GM12865 (cell line): ENCODE data around the gene TIAM2.

ENCODE experiments used
- DNase-seq: peaks from one replicate; pipeline ENCODE4 v3.0.0; 2010; ENCODE audit warnings: low read depth
- H3K4me3 ChIP-seq: 2 replicates; pipeline ENCODE4 v1.5.1; 2011; ENCODE audit warnings: mild to moderate bottlenecking, low read depth, low read length, control low read depth
- TF ChIP-seq, protein P1 (sequence below): IDR thresholded peaks from 2 replicates; pipeline ENCODE4 v1.5.1; 2011; ENCODE audit warnings: low read length, control low read depth, low read depth, inconsistent platforms; ENCODE audit not compliant: insufficient read depth; ENCODE audit errors: missing control alignments

The TIAM2 gene

DNA sequence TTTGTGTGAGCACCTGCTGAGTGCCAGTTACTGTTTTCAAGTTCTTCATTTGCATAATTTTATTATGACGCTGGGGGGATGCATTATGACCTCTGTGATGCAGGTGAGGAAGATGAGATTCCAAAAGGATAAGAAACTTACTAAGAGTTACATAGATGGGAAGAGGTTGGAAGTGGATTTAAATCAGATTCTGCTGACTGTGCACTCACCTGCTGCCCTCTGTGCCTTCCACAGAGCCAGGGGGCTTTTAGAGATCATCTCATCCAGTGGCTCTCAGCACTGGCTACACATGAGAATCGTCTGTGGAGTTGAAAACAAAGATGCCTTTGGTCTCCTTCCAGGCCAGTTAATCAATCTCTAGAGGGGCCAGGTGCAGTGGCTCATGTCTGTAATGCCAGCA is 47.9 kb downstream of the TIAM2 start:
- TF ChIP-seq, protein P1, sequence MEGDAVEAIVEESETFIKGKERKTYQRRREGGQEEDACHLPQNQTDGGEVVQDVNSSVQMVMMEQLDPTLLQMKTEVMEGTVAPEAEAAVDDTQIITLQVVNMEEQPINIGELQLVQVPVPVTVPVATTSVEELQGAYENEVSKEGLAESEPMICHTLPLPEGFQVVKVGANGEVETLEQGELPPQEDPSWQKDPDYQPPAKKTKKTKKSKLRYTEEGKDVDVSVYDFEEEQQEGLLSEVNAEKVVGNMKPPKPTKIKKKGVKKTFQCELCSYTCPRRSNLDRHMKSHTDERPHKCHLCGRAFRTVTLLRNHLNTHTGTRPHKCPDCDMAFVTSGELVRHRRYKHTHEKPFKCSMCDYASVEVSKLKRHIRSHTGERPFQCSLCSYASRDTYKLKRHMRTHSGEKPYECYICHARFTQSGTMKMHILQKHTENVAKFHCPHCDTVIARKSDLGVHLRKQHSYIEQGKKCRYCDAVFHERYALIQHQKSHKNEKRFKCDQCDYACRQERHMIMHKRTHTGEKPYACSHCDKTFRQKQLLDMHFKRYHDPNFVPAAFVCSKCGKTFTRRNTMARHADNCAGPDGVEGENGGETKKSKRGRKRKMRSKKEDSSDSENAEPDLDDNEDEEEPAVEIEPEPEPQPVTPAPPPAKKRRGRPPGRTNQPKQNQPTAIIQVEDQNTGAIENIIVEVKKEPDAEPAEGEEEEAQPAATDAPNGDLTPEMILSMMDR = no peak

DNA sequence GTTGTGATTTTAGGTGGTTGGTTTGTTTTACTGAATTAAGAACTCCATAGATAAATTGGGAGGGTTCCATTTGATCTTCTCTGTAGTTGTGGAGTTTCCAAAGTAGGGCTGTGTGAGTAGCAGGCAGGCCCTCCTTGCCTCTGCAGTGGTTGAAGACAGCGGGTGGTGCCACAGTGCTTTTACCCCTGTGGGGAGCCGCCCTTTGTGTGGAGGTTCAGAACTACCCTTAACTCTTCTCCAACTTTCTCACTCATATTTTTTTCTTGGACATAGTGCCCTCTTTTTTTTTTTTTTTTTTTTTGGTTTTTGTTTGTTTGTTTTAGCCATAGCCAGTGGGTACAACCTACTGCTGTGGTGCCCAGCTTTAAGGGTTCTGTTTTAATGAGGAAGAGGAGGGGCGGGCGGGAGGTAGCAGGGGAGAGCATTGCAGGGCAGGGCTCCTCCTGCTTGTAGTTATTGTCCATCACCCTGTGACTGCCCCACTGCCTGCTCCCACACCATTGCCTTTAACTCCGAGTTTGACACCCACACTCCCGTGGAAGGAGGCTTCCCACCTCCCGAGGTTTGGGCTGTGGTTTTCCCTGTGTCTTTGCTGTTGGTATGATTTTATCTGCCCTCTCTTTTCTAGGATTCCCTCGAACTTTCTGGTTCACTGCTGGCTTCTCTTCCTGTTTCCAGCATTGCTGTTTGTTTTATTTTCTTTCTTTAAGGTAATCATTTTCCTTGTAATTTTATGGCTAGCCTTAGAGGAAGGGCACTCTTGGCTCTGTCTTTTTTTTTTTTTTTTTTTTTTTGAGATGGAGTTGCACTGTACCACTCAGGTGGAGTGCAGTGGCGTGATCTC is 50.7 kb downstream of the TIAM2 start:
- H3K4me3 ChIP-seq = no peak overlapping the region
- TF ChIP-seq, protein P1 = no peak
- no peak for DNase-seq

More for the DNA sequence above, 47.9 kb downstream of the TIAM2 start:
- DNase-seq = no peak
- H3K4me3 ChIP-seq = no peak overlapping the region

DNA sequence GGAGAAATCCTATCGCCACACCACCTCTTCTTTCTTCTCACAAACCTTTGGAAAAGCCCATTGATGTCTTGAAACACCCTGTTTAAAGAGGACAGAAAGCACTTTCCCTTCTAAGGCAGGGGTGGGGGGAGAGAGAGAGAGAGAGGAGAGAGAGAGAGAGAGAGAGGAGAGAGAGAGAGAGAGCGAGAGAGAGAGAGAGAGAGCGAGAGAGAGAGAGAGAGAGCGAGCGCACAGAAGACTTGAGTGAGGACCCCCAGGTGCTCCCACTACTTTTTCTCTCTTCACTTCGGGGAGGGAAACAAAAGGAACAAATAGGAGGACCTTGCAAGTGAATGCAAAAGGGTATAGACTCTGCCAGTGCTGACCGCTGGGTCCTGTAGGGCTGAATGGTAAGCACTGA is 52.4 kb downstream of the TIAM2 start:
- H3K4me3 ChIP-seq = no peak overlapping the region
- DNase-seq = no peak
- TF ChIP-seq, protein P1 = no peak

DNA sequence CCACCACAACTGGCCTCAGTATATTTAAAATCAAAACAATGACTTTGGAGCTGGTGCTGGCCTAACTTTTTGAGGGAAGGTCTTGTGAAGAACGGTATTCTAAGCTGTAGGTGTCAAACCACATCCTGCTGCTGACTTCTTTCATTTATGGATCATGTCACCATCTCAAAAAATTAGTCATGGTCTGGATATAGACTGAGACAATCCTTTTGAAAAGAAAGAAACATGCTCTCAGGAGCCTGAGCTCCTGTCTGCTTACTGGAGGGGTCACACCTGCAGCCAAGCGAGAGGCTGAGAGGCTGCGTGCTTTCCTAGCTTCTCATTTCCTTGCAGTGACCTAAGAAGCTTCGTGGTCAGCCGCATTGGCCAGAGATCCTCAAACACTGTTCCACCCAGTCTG is 55.2 kb downstream of the TIAM2 start:
- TF ChIP-seq, protein P1 = no peak
- no peak overlapping the region for H3K4me3 ChIP-seq
- DNase-seq = peak; percentile 74

DNA sequence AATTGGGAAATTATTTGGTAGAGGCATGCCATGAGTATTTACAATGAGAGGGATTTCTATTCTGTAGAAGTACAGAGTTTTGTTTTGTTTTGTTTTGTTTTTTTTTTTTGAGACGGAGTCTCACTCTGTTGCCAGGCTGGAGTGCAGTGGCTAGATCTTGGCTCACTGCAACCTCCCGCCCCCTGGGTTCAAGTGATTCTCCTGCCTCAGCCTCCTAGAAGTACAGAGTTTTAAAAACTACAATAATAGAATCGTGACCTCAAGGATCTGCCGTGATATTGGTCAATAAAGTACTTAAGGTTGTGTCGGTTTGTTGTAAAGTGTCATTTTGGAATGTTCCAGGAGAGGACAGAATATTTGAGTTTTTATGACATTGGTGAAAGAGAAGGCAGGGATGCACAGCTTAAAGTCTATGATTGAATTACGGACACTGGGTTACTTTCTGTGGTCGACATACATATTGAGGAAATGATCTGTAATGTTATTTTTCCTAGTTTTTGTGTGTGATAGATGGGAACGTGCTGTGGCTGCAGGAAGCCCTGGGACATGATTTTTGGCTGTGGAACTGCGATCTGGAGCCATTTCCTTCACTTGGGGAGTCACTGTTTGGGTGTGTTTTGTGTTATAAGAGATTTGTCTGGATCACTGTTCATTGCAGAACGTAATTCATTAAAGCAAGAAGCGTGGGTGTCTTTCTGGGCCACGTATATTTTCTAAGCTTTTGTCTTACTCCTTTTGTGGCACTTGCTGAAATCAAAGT is 59.6 kb downstream of the TIAM2 start:
- TF ChIP-seq, protein P1 = no peak
- DNase-seq = no peak
- no peak overlapping the region for H3K4me3 ChIP-seq

DNA sequence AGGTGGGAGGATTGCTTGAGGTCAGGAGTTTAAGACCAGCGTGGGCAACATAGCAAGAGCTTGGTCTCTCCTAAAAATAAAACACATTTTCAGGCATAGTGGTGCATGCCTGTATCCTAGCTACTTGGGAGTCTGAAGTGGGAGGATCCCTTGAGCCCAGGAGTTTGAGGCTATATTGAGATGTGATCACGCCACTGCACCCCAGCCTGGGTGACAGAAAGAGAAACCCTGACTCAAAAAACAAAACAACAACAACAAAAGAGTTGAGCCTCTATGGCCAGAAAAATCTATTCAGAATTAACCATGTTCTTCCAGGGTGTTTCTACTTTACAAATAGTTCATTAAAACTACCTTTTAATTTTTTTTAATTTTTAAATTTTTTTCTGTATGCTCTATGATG is 60.6 kb downstream of the TIAM2 start:
- TF ChIP-seq, protein P1 = no peak
- no peak for DNase-seq
- no peak overlapping the region for H3K4me3 ChIP-seq
